HG03095 (cell line): ENCODE results near the gene CFP.

ENCODE experiments used
- ATAC-seq: cut with Tn5 transposase; IDR thresholded peaks from one replicate; pipeline ENCODE4 v1.9.1; 2021; ENCODE audit warnings: moderate library complexity; ENCODE audit not compliant: unreplicated experiment

Gene CFP

GRCh38 chrX:47638816-47639215, 9.1 kb upstream of the CFP start:
- ATAC-seq: no peak

GRCh38 chrX:47637546-47638195, 7.9 kb upstream of the CFP start:
- peak; percentile 68 for ATAC-seq

GRCh38 chrX:47634871-47635575, 5.3 kb upstream of the CFP start:
- ATAC-seq: no peak

DNA sequence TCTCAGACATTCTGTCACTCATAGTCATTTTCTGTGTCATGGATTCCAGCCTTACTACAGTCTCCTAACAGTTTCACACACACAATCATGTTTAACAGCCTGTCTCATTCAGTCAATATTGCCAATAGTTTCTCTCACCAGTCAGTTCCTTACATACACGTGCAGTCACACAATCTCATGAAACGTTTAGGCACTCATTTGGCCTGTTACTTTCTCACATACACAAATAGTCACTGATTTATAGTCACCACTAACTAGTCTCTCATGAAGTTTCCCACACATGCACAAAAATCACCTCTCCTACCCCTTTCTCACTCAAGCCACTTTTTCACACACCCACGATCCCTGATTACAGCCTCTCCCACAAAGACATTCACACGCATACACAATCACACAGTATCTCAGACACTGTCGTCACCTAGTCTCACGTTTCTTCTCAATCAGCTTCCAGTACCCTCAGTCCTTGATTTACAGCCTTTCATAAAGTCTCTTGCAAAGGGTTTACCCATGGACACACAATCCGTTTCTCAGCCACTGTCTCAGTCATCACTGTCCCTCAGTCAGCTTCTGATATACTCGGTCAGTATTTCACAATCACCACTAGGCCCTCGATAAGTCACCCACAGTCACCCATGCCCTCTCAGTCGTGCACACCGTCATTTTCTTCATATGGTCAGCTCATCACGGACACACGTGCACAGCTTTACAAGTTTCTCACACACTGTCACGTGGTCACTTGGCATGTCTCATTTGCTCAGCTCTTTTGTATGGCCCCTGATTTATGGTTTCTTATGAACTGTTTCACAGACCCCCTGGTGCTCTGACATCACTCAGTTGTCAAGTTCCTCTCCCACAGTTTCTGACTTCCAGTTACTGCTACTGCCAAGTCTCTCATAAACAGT, 4.2 kb upstream of the CFP start:
- ATAC-seq: no peak

GRCh38 chrX:47632666-47633065, 2.9 kb upstream of the CFP start:
- ATAC-seq: no peak

- no peak for ATAC-seq
Measured at GRCh38 chrX:47631676-47632075, 1.9 kb upstream of the CFP start.

DNA sequence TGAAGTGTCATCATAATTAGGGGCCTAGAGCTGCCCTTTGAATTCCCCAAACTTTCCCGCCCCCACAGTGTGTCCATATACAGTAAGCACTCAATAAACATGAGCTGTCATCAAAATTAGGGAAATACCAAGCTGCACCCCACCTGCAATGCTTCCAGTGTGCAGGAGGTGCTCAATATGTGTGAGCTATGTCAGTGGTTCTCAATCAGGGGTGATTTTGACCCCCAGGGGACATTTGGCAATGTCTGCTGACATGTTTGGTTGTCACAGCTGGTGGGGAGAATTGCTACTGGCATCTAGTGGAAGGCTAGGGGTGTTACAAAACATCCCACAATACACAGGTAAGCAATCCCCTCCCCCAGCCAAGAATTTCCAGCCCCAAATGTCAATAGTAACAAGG, 748 bp downstream of the CFP start:
- ATAC-seq: no peak

DNA sequence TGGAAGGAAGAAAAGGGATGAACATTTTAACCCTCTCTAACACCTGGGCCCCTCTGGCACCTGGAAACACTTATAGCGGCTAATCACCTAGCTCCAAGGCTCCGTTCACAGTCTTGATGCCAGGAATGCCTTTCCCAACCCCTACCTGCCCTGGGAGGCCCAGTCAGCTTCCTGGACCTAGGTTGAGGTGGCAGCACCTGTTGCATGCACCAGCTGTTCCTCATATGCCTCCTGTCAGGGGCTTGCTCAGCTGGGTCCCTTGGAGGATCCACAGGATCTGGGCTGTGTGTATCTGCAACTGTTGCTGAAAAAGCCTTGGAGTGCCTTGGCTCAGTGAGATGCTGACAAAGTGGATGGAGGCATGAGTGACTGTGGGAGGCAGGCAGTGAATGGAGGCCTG, 4.4 kb downstream of the CFP start:
- no peak for ATAC-seq

- no peak for ATAC-seq
Measured at GRCh38 chrX:47623540-47624027, 6.1 kb downstream of the CFP start.

- ATAC-seq: no peak
Measured at GRCh38 chrX:47621851-47622250, 7.9 kb downstream of the CFP start.

DNA sequence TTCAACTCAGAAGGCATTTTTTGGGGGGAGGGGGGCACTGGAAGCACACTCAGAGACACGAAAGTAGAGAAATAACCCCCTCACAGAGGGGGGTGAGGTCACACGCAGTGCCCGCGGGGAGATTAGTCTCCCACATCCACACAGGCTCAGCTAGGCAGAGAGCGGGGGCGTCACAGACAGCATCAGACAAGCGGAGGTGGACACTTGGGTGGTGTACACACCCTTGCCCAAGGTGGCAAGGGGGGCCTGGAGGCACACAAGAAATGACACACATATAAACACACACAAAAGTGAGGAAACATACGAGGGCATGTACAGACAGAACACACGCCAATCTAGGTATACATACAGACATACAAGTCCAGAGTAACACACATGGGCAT, 9.4 kb downstream of the CFP start:
- no peak for ATAC-seq

DNA sequence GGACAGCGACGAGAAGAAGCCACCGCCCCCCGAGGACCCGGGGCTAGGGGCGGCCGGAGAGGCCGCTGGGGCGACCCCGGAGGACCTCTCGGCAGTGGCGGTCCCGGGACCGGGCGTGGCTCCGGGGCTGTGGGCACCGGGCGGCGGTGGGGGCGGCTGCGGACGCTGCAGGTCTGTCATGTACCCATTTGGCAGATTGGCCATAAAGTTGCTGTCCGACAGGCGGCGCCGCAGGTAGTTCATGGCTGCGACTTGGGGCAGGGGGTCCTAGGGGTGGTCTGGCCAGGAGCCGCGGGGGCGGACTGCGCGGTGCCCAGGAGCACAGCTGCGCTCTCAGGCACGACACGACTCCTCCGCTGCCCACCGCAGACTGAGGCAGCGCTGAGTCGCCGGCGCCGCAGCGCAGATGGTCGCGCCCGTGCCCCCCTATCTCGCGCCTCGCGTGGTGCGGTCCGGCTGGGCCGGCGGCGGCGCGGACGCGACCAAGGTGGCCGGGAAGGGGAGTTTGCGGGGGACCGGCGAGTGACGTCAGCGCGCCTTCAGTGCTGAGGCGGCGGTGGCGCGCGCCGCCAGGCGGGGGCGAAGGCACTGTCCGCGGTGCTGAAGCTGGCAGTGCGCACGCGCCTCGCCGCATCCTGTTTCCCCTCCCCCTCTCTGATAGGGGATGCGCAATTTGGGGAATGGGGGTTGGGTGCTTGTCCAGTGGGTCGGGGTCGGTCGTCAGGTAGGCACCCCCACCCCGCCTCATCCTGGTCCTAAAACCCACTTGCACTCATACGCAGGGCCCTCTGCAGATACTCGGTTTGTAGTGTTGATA, 10.0 kb downstream of the CFP start, which contains the start of gene SYN1:
Gene SYN1 (minus strand): TSS at position 372 of the 817 bp plus-strand sequence. CDS start 129 bp downstream, at position 243.
- ATAC-seq: peak; percentile 59

DNA sequence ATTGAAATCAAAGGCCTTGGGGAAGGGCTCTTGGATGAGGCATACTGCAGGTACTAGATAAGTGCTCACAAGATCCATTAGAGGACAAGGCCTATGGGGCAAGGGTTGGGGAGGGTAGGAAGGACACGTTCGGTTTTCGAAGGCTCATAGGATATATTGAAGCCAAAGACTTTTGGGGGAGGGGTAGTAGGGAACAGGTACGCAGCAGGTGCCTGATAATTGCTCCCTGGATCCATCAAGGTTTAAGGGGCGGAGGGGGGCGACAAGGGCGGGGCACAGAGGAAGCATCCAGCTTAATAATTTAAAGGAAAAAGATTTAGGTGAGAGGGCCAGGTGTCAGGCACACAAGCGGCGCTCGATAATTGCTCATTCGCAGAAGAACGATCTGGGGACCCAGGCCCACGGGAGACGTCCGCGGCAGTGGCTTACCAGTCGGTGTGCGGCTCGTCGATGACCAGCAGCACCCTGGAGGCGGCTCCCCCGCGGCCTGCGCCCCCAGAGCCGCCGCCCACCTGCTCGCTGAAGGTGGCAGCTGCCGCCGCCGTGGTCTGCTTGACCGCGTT, 10.7 kb downstream of the CFP start:
- no peak for ATAC-seq

GRCh38 chrX:47614618-47615017, 15.1 kb downstream of the CFP start:
- ATAC-seq: no peak

GRCh38 chrX:47613082-47613481, 16.6 kb downstream of the CFP start:
- ATAC-seq: no peak

GRCh38 chrX:47612418-47612817, 17.3 kb downstream of the CFP start:
- ATAC-seq: no peak

DNA sequence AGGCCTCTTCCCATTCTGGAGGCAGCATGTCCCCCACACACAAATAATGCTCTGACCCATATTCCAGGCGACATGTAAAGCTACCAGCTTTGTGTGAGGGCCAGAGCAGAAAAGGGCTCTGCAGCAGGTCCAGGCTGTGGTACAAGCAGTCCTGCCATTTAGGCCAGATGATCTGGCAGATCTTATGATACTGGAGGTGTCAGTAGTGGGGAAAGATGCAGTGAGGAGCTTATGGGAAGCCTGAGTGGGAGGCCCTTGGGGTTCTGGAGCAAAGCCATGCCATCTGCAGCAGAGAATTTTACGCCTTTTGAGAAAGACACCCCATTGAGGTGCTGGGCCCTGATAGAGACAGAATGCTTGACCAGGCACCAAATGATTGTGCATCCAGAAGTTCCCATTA, 17.8 kb downstream of the CFP start:
- ATAC-seq: no peak

DNA sequence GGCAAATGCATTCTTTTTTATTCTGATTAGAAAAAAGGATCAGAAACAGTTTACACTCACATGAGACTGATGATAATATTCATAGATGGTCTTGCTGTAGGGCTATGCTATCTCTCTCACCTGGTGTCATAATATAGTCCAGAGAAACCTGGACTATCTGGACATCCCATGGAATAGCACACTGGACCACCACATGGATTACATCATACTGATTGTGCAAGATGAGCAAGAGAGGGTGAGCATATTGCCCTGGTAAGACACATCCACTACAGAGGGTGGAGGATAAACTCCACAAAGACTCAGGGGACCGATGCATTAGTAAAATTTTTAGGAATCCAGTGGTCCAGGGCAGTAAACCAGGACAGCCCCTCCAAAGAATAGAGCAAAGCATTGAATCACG, 18.2 kb downstream of the CFP start:
- ATAC-seq: no peak

DNA sequence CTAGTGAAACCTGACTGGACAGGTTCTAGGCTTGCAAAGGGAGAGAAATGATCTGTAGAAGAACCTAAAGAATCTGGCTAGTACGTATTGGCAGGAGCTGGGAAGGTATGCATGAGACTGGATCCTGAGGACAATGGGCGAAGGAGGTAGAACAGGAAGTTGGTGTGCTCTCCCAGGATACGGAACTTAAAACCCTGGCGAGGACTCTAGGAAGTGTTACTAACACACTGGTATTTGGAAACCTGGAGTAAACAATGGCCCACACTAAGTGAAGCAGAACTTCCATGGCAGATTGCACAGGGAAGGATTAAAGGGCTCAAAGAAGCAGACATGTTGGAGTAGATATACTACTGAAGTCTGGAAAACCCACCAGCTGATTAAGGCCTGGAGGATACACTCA, 19.2 kb downstream of the CFP start:
- no peak for ATAC-seq

DNA sequence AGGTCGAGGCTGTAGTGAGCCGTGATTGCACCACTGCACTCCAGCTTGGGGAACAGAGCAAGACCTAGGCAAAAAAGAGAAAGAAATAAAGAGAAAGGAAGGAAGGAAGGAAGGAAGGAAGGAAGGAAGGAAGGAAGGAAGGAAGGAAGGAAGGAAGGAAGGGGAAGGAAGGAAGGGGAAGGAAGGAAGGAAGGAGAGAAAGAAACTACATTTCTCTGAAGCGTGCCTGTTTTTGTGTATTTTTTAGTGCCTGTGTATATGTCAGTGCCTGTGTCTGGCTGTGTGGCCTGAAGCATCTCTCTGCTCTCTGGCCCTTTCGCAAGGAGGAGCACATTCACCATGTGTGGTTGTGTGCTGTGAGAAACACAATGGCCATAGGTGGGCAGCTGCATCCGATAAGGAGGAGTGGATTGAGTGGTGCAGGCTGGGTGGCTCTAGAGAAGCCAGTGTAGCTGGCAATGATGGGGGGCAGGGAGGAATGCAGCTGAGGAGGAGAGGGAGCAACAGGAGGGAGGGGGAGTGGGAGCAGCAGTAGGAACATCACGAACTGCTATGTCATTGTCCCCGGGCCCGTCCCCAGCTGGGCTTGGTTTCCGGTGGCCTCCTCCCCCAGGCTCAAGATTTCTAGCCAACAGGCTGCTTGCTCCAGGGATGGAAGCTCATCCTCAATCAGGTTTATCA, 21.5 kb downstream of the CFP start:
- ATAC-seq: no peak
